Left lobe of liver (tissue), 2 donors: ENCODE measurements around the gene NUP35. TPM values are rescaled to one million over a fixed set of nuclear protein-coding genes. Genes with fewer than 3 reads are reported as not detected.

ENCODE experiments used
- ATAC-seq: fragments of 200-7000 bp; cut with Tn5 transposase; one replicate; pipeline ENCODE4 v1.9.1; 2020; ENCODE audit warnings: mild to moderate bottlenecking, moderate library complexity
- DNase-seq: peaks from one replicate; pipeline ENCODE4 v3.0.0-alpha.2; 2020; ENCODE audit warnings: low spot score
- total RNA-seq: library from RNA; stranded (reverse); gene quantifications from one replicate; pipeline ENCODE4 v1.2.1, GENCODE V29; 2021
- donor health status: DM: no; HTN: no; CAD: no; lungs with moderate emphysema.
- donor health status: DM: no; HTN: yes; CAD: no.

The NUP35 gene
- 9.5 TPM for total RNA-seq

GRCh38 chr2:183124222-183124956 is at the start of gene NUP35:
Gene NUP35, plus strand, starts transcription at chr2:183124443. Its CDS starts 15 bp downstream, at chr2:183124458.
- peak; percentile 94 for ATAC-seq
- DNase-seq, result peak; percentile 91

GRCh38 chr2:183078163-183078463 is 46.1 kb upstream of the NUP35 start:
- DNase-seq, result peak; percentile 58
- ATAC-seq, result peak; percentile 85

- peak; percentile 98 for ATAC-seq
- peak; percentile 94 for DNase-seq
These were observed 45.6 kb upstream of the NUP35 start, which contains the start of gene DUSP19 for GRCh38 chr2:183078464-183079138. Gene DUSP19, plus strand, starts transcription at chr2:183078747. Its CDS starts 187 bp downstream, at chr2:183078934.

GRCh38 chr2:183079139-183079775 is 45.0 kb upstream of the NUP35 start:
- peak; percentile 25 for ATAC-seq
- no peak for DNase-seq

- ATAC-seq, result no peak
- DNase-seq, result no peak
These were observed 42.3 kb upstream of the NUP35 start for GRCh38 chr2:183081911-183082310.

GRCh38 chr2:183088061-183088460 is 36.2 kb upstream of the NUP35 start:
- no peak for DNase-seq
- no peak for ATAC-seq

GRCh38 chr2:183089192-183089851 is 34.9 kb upstream of the NUP35 start:
- DNase-seq, result no peak
- no peak for ATAC-seq

GRCh38 chr2:183091318-183091953 is 32.8 kb upstream of the NUP35 start:
- DNase-seq (no peak), ATAC-seq (peak; percentile 73)

- ATAC-seq (peak; percentile 14), DNase-seq (no peak)
These were observed 32.3 kb upstream of the NUP35 start for GRCh38 chr2:183091954-183092345.

GRCh38 chr2:183093857-183094657 is 30.2 kb upstream of the NUP35 start:
- ATAC-seq, result peak; percentile 50
- DNase-seq, result no peak

- ATAC-seq (no peak), DNase-seq (no peak)
These were observed 18.7 kb upstream of the NUP35 start for GRCh38 chr2:183105402-183106134.

- DNase-seq (no peak), ATAC-seq (no peak)
These were observed 11.7 kb upstream of the NUP35 start for GRCh38 chr2:183112577-183112976.

- no peak for ATAC-seq
- no peak for DNase-seq
These were observed 10.6 kb upstream of the NUP35 start for GRCh38 chr2:183113630-183114029.

- ATAC-seq (no peak), DNase-seq (no peak)
These were observed 7.0 kb upstream of the NUP35 start for GRCh38 chr2:183117226-183117625.

GRCh38 chr2:183123117-183123958 is 905 bp upstream of the NUP35 start:
- ATAC-seq (peak; percentile 9), DNase-seq (no peak)

GRCh38 chr2:183123959-183124221 is 353 bp upstream of the NUP35 start:
- ATAC-seq (peak; percentile 57), DNase-seq (no peak)

- no peak for DNase-seq
- ATAC-seq, result no peak
These were observed 663 bp downstream of the NUP35 start for GRCh38 chr2:183124957-183125255.

- no peak for DNase-seq
- no peak for ATAC-seq
These were observed 1.6 kb downstream of the NUP35 start for GRCh38 chr2:183125659-183126341.
